ENCODE data around the gene TKFC.

The TKFC gene

GRCh38 chr11:61377461-61378160, 44.6 kb downstream of the TKFC start:
- TF ChIP-seq GATA3 (IDR thresholded peaks at IDR 0.05; ENCODE audit: low read depth, low read length), result no peak
- no peak for TF ChIP-seq GATA2 (IDR thresholded peaks at IDR 0.05; ENCODE audit: low read depth, low read length)

DNA sequence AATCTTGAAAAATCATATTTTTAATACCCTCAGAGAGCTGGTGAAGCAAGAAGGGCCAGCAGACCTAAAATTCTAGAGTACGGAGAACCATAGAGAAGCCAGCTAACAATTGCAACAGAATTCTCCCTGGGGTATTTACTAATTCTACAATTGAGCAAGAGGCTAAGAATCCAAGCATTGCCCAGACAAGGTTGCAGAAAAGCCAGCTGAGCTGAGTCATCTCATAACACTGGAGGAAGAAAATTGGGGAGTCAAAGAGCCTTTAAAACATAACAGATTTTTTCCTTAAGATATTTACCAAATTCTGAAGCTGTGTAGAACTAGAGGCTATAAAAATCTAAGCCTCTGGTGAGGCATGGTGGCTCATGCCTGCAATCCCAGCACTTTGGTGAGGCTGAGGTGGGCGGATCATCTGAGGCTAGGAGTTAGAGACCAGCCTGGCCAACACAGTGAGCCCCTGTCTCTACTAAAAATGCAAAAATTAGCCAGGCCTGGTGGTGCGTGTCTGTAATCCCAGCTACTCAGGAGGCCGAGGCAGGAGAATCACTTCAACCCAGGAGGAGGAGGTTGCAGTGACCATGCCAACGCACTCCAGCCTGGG, 45.8 kb downstream of the TKFC start:
- TF ChIP-seq GATA2 (IDR thresholded peaks at IDR 0.05; ENCODE audit: low read depth, low read length) (no peak), GATA3 (IDR thresholded peaks at IDR 0.05; ENCODE audit: low read depth, low read length) (no peak)

DNA sequence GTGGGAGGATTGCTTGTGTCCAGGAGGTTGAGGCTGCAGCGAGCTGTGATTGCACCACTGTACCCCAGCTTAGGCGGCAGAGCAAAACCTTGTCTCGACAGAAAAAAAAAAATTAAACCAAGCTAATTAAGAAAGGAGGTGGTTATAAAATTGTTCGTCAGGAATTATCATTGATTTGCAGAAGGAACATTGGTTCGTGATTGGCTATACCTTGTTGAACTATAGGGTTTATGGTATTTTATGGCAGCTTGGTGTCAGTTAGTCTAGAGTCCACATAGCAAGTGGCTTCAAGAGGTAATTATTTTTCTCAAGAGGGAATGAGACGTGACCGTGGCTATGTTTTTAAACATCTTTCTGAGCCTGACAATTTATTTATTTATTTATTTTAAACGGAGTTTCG, 47.9 kb downstream of the TKFC start:
- no peak for TF ChIP-seq GATA3 (IDR thresholded peaks at IDR 0.05; ENCODE audit: low read depth, low read length)
- TF ChIP-seq GATA2 (IDR thresholded peaks at IDR 0.05; ENCODE audit: low read depth, low read length), result no peak

DNA sequence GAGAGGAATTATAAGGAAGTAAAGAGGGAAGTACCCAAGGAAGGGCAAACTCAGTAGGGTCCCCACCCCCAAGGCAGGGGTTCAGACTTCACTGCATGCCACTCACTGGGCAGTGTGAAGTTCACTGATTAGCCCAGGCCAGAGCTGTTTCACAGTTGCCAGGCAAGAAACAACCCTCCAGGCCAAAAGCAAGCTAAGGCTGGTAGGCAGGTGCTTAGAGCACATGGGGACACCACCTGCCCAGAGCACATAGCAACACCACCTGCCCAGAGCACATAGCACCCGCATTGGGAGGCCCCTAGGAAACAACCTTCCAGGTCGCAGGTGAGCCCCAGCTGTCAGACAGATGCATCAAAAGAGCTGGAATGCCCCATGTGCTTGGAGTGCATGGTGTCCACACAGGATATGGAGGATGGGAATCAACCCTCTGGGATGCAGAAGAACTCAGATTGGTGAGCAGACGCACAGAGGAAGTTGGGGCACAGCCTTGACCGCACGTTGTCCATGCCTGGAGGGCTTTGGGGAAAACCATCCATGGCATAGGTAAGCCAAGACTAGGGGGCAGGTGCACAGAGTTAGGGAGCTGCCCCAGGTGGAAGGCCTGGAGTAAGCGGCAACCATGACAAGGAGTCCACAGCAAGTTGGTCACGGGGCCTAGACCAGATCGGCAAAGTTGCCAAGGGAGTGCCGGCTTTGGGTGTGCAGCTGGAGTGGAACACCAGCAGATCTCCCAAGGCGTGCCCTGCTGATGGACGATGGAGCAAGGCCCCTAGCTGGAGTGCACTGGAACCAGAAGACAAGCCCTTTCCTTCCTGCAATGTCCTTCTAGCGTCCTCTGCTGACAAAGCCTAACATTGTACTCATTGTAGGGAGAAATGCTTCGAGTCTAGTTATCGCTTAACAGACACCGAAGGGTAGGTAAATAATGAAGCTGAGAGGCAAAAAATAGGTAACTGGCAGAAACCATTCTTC, 51.5 kb downstream of the TKFC start:
- TF ChIP-seq GATA3 (IDR thresholded peaks at IDR 0.05; ENCODE audit: low read depth, low read length), result no peak
- no peak for TF ChIP-seq GATA2 (IDR thresholded peaks at IDR 0.05; ENCODE audit: low read depth, low read length)

DNA sequence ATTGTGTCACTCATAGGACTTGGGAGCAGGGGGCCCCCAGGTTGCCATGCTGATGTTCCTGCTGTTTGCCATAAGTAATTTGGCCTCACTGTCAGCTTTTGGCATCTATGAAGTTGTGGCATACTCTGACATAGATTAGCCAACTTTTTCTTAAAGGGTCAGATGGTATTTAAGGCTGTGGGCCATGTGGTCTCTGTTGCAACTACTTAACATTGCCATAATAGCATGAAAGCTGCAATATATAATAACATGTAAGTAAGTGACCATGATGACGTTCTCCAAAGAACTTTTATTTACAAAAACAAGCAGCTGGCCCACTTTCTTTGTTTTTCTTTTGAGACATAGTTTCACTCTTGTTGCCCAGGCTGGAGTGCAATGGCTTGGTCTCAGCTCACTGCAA, 57.1 kb downstream of the TKFC start:
- no peak for TF ChIP-seq GATA2 (IDR thresholded peaks at IDR 0.05; ENCODE audit: low read depth, low read length)
- TF ChIP-seq GATA3 (IDR thresholded peaks at IDR 0.05; ENCODE audit: low read depth, low read length), result no peak

- TF ChIP-seq GATA2 (IDR thresholded peaks at IDR 0.05; ENCODE audit: low read depth, low read length) (no peak), GATA3 (IDR thresholded peaks at IDR 0.05; ENCODE audit: low read depth, low read length) (no peak)
These were observed 60.1 kb downstream of the TKFC start for GRCh38 chr11:61392981-61393595.

Data from SH-SY5Y (cell line).